HCEC 1CT (cell line): ENCODE measurements around the gene CNNM4.
"Not testable (repeated sequence)": the region's sequence is repeated elsewhere in the genome, so short reads cannot be mapped to it uniquely, and the experiment has no call there.

ENCODE experiments used
- DNase-seq: peaks from one replicate; pipeline ENCODE4 v3.0.0-alpha.2; 2017

CNNM4 gene

GRCh38 chr2:96796497-96796896 lies 35.8 kb downstream of the CNNM4 start:
- DNase-seq = not testable (repeated sequence)

GRCh38 chr2:96797066-96797625 lies 36.4 kb downstream of the CNNM4 start:
- no peak for DNase-seq

GRCh38 chr2:96798733-96799622 lies 38.3 kb downstream of the CNNM4 start:
- DNase-seq = no peak

GRCh38 chr2:96799623-96799935 lies 38.9 kb downstream of the CNNM4 start:
- DNase-seq = no peak

GRCh38 chr2:96800061-96801004 lies 39.6 kb downstream of the CNNM4 start:
- no peak for DNase-seq

GRCh38 chr2:96801005-96801785 lies 40.5 kb downstream of the CNNM4 start:
- DNase-seq = peak; percentile 6

GRCh38 chr2:96801786-96802595 lies 41.3 kb downstream of the CNNM4 start:
- no peak for DNase-seq

GRCh38 chr2:96802721-96803120 lies 42.0 kb downstream of the CNNM4 start:
- DNase-seq = no peak

GRCh38 chr2:96804986-96805385 lies 44.3 kb downstream of the CNNM4 start:
- no peak for DNase-seq

- not testable (repeated sequence) for DNase-seq
Measured at GRCh38 chr2:96805946-96806345, 45.2 kb downstream of the CNNM4 start.

GRCh38 chr2:96806468-96807126 lies 45.9 kb downstream of the CNNM4 start:
- DNase-seq = no peak

- no peak for DNase-seq
Measured at GRCh38 chr2:96807127-96807471, 46.4 kb downstream of the CNNM4 start.

- no peak for DNase-seq
Measured at GRCh38 chr2:96808176-96808837, 47.6 kb downstream of the CNNM4 start.

GRCh38 chr2:96809216-96809882 lies 48.6 kb downstream of the CNNM4 start:
- no peak for DNase-seq

GRCh38 chr2:96809951-96810782 lies 49.5 kb downstream of the CNNM4 start:
- DNase-seq = no peak

GRCh38 chr2:96810783-96811192 lies 50.1 kb downstream of the CNNM4 start:
- no peak for DNase-seq

- peak; percentile 3 for DNase-seq
Measured at GRCh38 chr2:96811917-96812316, 51.2 kb downstream of the CNNM4 start.

- no peak for DNase-seq
Measured at GRCh38 chr2:96813656-96814055, 53.0 kb downstream of the CNNM4 start.
